NCI-H1436 (cell line): Measurements from ENCODE around the gene NXT1.
"Not testable (repeated sequence)": the region's sequence is repeated elsewhere in the genome, so short reads cannot be mapped to it uniquely, and the experiment has no call there.

Source experiments
- DNase-seq: peaks from one replicate; lab custom pipeline; 2025; lab: John Stamatoyannopoulos, UW

The NXT1 gene

DNA sequence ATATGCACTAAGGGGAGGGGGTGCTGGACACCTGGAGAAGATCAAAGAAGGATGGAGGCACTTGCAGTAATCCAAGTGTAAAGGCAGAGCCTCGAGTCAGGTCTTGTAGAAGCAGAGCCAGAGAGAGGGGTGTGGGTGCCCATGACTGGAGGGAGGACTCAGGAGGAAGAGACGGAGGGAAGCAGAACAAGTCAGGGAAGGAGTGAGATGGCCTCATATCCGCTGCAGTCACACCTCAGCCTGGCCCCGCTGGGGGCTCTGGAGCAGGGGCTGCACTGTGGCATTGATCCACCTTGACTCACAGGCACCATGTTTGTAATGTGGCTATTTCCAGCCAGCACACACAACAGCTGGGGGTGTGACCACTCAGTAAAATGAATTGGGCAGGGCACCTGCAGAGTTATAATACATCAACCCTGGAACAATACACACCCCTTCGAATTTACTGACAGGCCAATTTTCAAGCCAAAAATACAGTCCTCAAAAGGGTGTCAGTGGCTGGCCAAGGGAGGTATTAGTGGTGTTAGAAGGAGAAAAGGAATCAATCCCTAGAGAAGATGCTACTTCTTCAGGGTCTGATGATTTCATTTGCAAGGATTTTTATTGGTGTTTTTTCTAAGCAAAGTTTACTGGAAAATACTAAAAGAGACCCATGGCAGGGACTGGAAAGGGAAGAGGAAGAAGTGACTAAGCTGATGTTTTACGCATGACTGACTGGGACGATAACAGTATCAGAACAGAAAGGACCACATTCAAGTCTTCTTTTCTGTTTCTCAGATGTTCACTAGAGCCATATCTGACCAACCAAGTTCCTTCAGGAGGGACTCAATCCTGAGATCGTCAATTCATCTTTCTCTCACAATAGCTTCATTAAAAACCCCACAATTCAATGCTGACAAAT lies 18.9 kb upstream of the NXT1 start:
- DNase-seq: no peak

DNA sequence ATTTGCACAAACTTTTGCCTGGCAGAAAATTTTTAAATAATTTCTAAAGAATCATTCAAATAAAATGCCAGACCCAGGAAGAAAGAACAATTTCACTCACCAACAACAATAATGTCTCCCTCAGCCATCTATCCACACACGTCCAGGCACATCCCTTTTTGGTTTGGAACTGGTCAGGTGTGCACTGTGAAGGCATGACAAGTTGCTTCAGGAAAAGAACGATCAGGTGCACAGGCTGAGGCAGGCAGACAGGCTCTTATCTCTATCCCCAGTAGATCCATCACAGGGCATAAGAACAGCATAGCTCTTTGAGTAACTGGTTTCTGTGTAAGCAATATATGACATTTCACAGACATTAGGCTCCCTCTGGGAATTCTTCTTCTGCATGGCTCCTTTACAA lies 18.1 kb upstream of the NXT1 start:
- no peak for DNase-seq

DNA sequence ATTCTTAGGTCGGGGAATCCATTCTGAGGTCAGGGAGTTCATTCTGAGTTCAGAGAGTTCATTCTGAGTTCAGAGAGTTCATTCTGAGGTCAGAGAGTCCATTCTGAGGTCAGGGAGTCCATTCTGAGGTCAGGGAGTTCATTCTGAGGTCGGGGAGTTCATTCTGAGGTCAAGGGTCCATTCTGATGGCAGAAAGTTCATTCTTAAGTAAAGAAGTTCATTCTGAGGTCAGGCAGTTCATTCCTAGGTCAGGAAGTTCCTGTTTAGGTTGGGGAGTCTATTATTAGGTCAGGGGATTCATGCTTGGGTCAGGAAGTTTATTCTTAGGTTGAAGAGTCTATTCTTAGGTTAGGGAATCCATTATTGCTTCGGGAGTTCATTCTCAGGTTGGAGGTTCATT lies 16.5 kb upstream of the NXT1 start:
- no peak for DNase-seq

DNA sequence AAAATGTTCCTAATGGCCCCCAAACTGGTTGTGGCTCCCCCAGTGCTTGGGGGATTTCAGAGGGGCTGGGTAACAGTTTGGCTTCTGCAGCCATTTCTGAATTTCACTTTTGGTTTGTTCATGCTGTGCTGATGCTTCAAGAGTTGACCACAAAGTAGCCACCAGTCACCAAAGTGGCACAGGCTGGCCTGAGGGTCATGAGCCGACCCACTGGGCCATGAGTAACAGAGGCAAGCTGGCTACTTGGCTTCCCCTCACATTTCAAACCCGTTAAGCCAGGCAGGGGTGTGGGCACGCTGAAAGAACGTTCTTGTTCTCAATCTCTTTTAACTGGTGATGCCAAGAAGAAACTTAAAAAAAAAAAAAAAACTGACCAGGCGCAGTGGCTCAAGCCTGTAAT lies 15.1 kb upstream of the NXT1 start:
- no peak for DNase-seq

DNA sequence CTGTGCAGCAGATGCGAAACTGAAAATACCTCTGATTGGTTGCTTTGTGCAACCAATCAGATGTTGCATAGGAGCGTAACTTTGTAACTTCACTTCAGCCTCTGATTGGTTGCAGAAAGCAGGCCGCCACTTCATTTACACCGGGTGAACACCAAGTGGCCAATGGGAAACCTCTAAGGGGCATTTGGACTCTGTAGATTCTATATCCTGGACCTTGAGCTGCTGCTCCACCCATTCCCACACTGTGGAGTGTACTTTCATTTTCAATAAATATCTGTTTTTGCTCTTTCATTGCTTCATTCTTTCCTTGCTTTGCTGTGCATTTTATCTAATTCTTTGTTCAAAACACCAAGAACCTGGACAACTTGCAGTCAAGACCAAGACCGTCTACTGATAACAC lies 14.1 kb upstream of the NXT1 start:
- DNase-seq: no peak

GRCh38 chr20:23337312-23337711 lies 13.3 kb upstream of the NXT1 start:
- no peak for DNase-seq

DNA sequence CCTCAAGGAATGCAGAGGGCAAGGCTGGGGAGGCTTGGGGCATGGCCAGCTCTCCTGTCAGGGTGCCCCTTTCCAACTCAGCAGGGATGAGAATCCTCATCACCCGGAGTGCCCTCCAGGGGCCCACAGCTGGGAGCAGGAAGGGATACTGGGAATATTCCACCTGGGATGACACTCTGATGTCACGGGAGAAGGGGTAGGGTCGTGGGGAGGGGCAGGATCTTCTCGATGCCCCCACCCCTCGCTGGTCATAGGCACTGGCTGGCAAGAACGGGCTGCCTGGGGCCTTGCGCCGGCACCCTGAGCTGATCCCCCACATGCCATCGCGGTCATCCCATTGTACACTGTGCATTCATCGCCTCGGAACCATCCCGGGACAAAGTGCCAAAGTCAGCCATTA lies 10.6 kb upstream of the NXT1 start:
- no peak for DNase-seq

DNA sequence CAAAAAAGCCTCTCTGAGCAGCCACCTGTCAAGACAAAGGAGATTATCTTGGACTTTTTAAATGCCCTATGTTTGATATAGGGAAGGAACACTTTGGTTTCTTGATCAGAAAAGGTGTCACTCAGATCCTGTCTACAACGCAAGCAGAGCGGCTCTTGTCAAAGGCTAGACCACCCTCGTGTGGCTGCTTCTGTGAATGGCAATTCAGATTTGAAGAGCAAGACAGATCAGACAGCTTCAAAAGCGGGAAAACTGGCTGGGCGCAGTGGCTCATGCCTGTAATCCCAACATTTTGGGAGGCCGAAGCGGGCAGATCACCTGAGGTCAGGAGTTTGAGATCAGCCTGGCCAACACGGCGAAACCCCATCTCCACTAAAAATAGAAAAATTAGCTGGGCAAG lies 10.1 kb upstream of the NXT1 start:
- DNase-seq: peak; percentile 54

- no peak for DNase-seq
These were observed 9.5 kb upstream of the NXT1 start for GRCh38 chr20:23341073-23341472.

GRCh38 chr20:23343590-23343989 lies 7.0 kb upstream of the NXT1 start:
- DNase-seq: no peak

GRCh38 chr20:23344336-23344735 lies 6.3 kb upstream of the NXT1 start:
- no peak for DNase-seq

- DNase-seq: no peak
These were observed 4.6 kb upstream of the NXT1 start for GRCh38 chr20:23346002-23346401.

DNA sequence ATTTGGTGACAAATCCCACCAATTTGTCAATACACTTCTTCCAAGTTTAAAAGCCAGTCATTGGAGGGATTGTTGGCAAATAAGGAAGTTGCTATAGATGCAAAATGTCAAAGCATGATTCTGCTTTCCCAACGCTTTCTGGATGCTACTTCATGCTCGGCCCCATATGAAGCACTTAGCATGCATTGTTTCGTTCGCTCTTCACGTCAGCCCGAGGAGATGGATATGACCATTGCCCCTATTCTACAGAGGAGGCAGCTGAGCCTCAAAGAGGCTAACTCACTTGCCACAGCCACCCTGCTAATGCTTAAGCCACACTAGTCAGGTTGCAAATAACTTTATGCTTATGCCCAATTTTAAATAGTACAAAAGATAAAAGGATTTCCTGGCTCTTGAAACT lies 2.8 kb upstream of the NXT1 start:
- DNase-seq: no peak

- not testable (repeated sequence) for DNase-seq
These were observed 2.1 kb upstream of the NXT1 start for GRCh38 chr20:23348510-23348909.

GRCh38 chr20:23349338-23350195 lies 1.0 kb upstream of the NXT1 start:
- peak; percentile 42 for DNase-seq

DNA sequence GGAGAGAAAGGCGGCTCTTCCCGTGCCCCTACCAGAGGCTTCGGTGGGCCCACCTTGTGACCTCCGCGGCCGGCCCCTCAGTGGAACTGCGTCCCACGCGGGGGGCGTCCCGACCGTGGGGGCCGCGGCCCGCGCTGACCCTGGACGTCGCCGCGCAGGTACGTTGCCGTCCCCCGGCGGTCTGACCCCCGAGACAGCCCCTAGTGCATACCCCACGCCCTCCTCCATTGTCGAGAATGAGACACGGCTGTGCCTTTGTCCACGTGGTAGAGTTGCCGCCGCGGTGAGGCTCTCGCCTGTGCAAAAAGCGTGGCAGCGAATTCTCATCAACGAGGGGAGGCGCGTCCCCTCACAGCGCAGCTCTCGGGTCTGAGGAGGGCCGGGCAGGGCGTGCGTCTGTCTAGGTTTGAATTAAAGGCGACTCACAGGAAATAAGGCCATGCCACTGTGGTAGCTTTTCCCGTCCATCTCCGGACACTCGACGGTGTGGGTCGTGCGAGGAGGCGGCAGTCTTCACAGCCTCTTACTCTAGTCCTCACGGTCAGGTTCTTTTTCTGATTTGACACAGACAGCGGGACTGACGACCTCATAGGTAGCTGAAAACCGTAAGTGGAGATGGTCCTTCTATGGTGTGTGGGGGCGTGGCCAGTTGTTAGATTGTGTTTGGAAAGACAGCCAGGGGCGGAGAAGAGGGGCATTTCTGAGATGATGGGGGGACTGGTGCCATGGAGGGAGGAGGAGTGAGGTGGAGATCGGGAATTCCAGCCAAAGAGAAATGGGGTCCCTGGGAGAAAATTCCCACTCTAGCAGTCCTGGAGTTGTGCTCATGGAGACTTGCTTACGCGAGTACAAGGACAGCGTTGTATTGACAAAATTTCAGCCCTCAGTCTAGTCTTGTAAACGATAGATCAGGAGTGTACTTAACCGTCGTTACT lies 580 bp downstream of the NXT1 start:
- peak; percentile 18 for DNase-seq

DNA sequence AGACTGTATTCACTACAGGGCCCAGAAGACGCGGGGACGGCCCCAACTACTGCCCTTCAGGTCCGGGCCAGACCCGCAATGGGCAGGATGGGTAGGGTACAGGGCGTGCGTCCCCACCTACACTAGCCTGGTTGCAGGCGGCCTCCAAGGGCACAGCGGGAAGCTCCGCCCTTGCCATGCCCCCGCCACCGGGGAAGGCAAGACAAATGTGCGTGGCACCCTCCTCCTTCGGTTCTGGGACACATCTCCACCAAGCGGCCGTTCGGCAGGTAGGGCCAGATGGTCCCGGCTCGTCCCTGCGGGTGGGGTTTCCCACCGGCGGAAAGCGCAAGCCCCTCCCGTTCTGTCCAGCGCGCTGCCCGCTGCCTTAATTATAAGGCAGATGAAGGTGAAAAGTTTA lies 5.6 kb downstream of the NXT1 start:
- no peak for DNase-seq

- peak; percentile 99 for DNase-seq
These were observed 7.4 kb downstream of the NXT1 start for GRCh38 chr20:23357767-23358562.

- DNase-seq: no peak
These were observed 7.9 kb downstream of the NXT1 start for GRCh38 chr20:23358563-23358906.

- no peak for DNase-seq
These were observed 8.5 kb downstream of the NXT1 start for GRCh38 chr20:23358923-23359593.

DNA sequence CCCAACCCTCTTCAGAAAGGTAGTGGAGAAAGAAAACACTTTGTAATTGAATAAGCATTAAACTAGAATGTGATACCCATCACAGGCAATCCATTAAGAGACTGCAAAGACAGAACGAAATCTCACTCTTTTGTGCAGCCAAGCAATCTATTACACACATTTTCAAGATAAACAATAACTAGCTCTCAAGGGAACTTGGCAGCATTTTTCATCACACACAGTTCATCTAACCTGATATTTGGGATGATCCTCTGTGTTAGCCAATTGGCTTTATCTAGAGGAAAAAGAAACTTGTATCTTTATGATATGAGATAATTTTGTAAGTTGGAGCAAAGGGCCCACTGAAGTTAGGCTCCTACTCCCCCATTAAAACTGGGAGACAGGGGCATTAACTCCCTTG lies 9.9 kb downstream of the NXT1 start:
- DNase-seq: no peak
